ENCODE measurements around the gene MTHFD2L.
A peak's percentile ranks its signal among the peaks of the same experiment; 100 is the strongest.

Gene MTHFD2L

GRCh38 chr4:74293558-74293957, 135.6 kb downstream of the MTHFD2L start:
- no peak for TF ChIP-seq CTCF (IDR thresholded peaks at IDR 0.05; ENCODE audit: insufficient read depth, low read depth, low read length, missing control alignments)
- H3K4me3 ChIP-seq (ENCODE audit: low read length): no peak overlapping the region
- DNase-seq (ENCODE audit: low read depth): peak; percentile 78

- TF ChIP-seq CTCF (IDR thresholded peaks at IDR 0.05; ENCODE audit: insufficient read depth, low read depth, low read length, missing control alignments): no peak
- DNase-seq (ENCODE audit: low read depth): no peak
- H3K4me3 ChIP-seq (ENCODE audit: low read length): no peak overlapping the region
Observed at GRCh38 chr4:74294681-74295080, 136.8 kb downstream of the MTHFD2L start.

GRCh38 chr4:74297539-74297938, 139.6 kb downstream of the MTHFD2L start:
- no peak for DNase-seq (ENCODE audit: low read depth)
- no peak overlapping the region for H3K4me3 ChIP-seq (ENCODE audit: low read length)
- no peak for TF ChIP-seq CTCF (IDR thresholded peaks at IDR 0.05; ENCODE audit: insufficient read depth, low read depth, low read length, missing control alignments)

- no peak for DNase-seq (ENCODE audit: low read depth)
- no peak for TF ChIP-seq CTCF (IDR thresholded peaks at IDR 0.05; ENCODE audit: insufficient read depth, low read depth, low read length, missing control alignments)
- no peak overlapping the region for H3K4me3 ChIP-seq (ENCODE audit: low read length)
Observed at GRCh38 chr4:74304095-74304625, 146.2 kb downstream of the MTHFD2L start.

GRCh38 chr4:74305000-74305399, 147.1 kb downstream of the MTHFD2L start:
- H3K4me3 ChIP-seq (ENCODE audit: low read length): no peak overlapping the region
- DNase-seq (ENCODE audit: low read depth): peak; percentile 24
- no peak for TF ChIP-seq CTCF (IDR thresholded peaks at IDR 0.05; ENCODE audit: insufficient read depth, low read depth, low read length, missing control alignments)

- H3K4me3 ChIP-seq (ENCODE audit: low read length): no peak overlapping the region
- TF ChIP-seq CTCF (IDR thresholded peaks at IDR 0.05; ENCODE audit: insufficient read depth, low read depth, low read length, missing control alignments): no peak
- no peak for DNase-seq (ENCODE audit: low read depth)
Observed at GRCh38 chr4:74307170-74307569, 149.3 kb downstream of the MTHFD2L start.

- H3K4me3 ChIP-seq (ENCODE audit: low read length): peak within 1 kb of the TSS; percentile 23
- peak; percentile 81 for DNase-seq (ENCODE audit: low read depth)
- TF ChIP-seq CTCF (IDR thresholded peaks at IDR 0.05; ENCODE audit: insufficient read depth, low read depth, low read length, missing control alignments): no peak
Observed at GRCh38 chr4:74308215-74308614, 150.3 kb downstream of the MTHFD2L start, which contains the start of gene EPGN. Gene EPGN (plus strand): TSS chr4:74308470. CDS start chr4:74308534, 64 bp downstream.
